Ramos (cell line): ENCODE results near the gene REST.
"Not testable (repeated sequence)": the region's sequence is repeated elsewhere in the genome, so short reads cannot be mapped to it uniquely, and the experiment has no call there.

Experiments used
- in situ Hi-C: fragments of 300-500 bp; cut with MboI; formaldehyde crosslinking; loops from one replicate; pipeline ENCODE4 v1.14.3; 2022; ENCODE audit warnings: low sequenced_read_pairs; ENCODE audit not compliant: unreplicated experiment

REST gene

GRCh38 chr4:56909086-56909894, 1.6 kb downstream of the REST start:
- in situ Hi-C loops, result no loop called here

- in situ Hi-C loops, result no loop called here
Observed at GRCh38 chr4:56910172-56910967, 2.7 kb downstream of the REST start.

GRCh38 chr4:56914336-56914735, 6.6 kb downstream of the REST start:
- in situ Hi-C loops, result no loop called here

DNA sequence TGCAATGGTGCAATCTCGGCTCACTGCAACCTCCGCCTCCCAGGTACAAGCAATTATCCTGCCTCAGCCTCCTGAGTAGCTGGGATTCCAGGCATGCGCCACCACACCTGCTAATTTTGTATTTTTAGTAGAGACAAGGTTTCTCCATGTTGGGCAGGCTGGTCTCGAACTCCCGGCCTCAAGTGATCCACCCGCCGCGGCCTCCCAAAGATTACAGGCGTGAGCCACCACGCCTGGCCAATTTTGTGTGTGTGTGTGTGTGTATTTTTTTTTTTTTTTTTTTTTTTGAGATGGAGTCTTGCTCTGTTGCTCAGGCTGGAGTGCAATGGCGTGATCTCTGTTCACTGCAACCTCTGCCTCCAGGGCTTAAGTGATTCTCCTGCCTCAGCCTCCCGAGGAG, 7.3 kb downstream of the REST start:
- in situ Hi-C loops, result not testable (repeated sequence)

GRCh38 chr4:56927196-56927595, 19.5 kb downstream of the REST start:
- in situ Hi-C loops, result no loop called here

DNA sequence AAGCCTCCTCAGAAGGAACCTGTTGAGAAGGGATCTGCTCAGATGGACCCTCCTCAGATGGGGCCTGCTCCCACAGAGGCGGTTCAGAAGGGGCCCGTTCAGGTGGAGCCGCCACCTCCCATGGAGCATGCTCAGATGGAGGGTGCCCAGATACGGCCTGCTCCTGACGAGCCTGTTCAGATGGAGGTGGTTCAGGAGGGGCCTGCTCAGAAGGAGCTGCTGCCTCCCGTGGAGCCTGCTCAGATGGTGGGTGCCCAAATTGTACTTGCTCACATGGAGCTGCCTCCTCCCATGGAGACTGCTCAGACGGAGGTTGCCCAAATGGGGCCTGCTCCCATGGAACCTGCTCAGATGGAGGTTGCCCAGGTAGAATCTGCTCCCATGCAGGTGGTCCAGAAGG, 22.9 kb downstream of the REST start:
- in situ Hi-C loops, result no loop called here

DNA sequence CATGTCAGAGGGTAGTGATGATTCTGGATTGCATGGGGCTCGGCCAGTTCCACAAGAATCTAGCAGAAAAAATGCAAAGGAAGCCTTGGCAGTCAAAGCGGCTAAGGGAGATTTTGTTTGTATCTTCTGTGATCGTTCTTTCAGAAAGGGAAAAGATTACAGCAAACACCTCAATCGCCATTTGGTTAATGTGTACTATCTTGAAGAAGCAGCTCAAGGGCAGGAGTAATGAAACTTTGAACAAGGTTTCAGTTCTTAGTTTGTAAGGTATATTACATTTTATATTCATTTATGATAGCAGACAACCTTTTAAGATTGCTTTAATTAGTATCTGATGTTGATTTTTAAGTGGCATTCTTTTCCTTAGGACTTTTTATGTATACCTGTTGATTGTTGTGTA, 24.2 kb downstream of the REST start:
- in situ Hi-C loops, result no loop called here

DNA sequence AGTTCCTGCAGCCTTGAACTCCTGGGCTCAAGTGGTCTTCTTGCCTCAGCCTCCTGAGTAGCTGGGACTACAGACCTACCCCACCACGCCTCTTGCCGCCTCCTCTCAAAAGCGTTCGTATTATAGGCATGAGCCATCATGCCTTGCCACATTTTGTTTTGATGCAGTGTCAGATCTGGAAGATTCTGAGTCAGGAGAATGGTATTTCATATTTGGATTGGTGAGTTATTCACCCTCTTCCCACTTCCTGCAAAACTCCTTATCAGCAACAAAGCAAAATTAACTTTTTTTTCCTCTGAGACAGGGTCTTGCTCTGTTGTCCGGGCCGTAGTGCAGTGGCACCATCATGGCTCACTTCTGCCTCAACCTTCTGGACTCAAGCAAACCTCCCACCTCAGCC, 29.6 kb downstream of the REST start:
- in situ Hi-C loops, result no loop called here

DNA sequence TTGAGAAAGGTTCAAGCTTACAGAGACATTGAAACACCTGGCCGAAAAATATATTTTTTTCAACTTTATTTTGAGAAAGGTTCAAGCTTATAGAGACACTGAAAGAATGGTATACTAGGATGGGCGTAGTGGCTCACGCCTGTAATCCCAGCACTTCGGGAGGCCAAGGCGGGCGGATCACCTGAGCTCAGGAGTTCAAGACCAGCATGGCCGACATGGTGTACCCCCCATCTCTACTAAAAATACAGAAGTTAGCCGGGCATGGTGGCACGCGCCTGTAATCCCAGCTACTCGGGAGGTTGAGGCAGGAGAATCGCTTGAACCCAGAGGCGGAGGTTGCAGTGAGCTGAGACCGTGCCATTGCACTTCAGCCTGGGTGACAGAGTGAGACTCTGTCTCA, 32.1 kb downstream of the REST start:
- in situ Hi-C loops, result not testable (repeated sequence)

- in situ Hi-C loops, result no loop called here
Observed at GRCh38 chr4:56940403-56940802, 32.7 kb downstream of the REST start.

GRCh38 chr4:56940971-56941370, 33.3 kb downstream of the REST start:
- in situ Hi-C loops, result no loop called here

DNA sequence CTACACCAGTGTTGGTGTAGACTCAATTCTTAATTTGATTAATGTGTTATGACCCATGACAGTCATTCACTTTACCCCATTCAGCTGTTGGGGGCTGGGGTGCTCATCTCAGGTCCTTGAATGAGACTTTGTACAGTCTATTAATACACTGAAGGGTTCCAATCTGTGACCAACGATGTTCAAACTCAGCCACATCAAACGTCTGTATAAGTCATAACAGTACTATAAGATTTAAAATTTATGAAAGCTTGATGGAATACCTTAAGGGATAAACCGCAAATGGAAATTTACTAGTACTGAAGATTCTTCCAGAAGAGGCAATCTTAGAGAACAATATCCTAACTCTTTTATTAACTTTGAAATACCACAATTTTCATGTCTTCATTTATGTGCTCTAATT, 33.7 kb downstream of the REST start:
- in situ Hi-C loops, result no loop called here

DNA sequence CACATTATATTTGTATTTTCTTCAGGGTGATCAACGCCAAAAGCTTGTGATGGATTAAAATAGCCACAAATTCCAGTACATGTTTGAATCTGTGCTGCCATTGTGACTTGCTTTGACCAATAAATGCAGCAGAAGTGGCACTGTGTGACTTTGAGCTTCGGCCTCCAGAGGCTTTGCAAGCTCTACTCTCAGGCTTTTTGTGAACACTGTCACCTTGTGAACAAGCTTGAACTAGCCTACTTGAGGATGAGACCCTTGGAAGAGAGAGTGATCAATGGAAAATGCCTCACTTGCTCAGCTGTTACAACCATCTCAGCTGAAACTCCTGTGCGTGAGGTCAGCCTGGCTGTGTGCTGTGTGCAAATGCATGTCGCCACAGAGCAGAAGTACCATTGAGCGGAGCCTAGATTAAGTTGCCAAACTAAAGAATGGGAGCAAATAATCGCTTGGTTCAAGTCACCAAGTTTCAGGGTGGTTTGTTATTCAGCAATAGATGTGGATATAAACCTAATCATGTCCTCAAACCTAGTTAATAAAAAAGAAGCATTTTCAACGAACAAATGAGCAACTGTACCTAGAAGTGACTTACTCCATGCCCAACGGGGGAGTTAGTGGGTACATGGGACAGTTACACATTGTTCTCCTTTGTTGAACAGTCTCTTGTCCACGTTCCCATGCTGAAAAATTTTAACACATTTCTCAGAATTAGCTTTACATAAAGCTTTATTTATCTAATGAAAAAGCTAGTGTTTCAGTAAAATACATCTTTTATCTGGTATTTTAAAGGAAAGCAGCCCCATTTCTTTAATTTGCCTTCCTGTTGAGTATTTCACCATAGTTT, 46.2 kb downstream of the REST start:
- in situ Hi-C loops, result no loop called here

- in situ Hi-C loops, result no loop called here
Observed at GRCh38 chr4:56958111-56958517, 50.4 kb downstream of the REST start.

DNA sequence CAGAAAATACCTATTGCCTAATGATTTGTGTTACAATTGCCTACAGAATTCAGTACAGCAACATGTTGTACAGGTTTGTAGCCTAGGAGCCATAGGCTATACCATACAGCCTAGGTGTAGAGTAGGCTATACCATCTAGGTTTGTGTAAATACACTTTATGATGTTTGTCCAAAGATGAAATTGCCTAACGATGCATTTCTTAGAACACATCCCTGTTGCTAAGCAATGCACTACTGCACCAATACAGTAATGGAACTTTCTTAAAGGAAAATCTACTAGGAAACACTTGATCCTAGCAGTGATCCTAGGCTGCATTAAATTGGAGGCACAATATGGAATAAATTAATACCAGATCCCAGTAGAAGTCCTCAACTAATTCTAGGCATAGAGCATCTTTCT, 51.4 kb downstream of the REST start:
- in situ Hi-C loops, result no loop called here

DNA sequence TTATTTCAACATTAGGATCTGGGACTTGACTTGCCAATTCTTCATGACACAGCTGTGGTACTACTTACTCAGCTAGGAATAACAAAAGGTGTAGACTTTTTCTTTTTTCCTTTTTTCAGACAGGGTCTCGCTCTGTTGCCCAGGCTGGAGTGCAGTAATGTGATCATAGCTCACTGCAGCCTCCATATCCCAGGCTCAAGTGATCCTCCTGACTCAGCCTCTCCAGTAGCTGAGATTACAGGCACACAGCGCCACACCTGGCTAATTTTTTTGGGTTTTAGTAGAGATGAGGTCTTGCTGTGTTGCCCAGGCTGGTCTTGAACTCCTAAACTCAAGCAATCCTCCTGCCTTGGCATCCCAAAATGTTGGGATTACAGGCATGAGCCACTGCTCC, 53.4 kb downstream of the REST start:
- in situ Hi-C loops, result no loop called here

DNA sequence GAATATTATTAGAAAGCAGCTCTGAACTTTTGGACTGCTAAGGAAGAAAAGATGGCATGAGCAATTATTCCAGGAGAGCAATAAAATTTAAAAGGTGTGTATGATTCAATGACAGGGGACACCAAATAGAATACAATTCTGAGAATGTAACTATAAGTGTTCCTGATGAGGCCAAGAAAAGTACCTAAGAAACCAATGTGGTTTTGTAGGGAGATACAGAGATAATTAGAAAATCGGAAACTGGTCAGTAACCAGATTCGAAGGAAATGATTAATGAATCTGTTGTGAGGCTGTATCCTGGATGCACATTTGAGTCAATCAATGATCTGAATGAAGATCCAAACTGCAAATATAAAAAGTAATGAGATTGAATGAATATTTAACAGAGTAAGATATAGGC, 63.7 kb downstream of the REST start:
- in situ Hi-C loops, result no loop called here

GRCh38 chr4:56972389-56972788, 64.7 kb downstream of the REST start:
- in situ Hi-C loops, result no loop called here

- in situ Hi-C loops, result no loop called here
Observed at GRCh38 chr4:56972809-56973208, 65.1 kb downstream of the REST start.

DNA sequence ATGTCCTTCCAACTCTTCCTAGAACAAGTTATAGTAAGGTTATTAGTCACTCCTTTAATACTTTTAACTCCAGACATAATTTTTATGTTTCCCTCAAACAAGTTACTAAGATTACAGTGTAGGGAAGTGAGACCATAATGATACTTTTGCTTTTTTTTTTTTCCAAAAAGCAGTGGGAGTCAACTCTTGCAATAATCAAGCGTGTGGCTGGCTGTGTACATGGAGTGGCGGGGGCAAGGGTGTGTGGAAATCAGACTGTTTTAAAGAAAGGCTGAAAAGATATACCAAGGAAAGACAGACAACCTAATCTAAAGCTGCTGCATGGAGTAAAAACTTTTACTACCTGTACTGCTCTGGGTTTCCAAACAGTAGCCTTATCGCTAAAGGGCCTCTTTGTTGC, 65.6 kb downstream of the REST start:
- in situ Hi-C loops, result no loop called here
